HG03460 (cell line): ENCODE results near the gene ACOT7.
"Not testable (repeated sequence)": the region's sequence is repeated elsewhere in the genome, so short reads cannot be mapped to it uniquely, and the experiment has no call there.

Experiments used
- ATAC-seq: cut with Tn5 transposase; IDR thresholded peaks from one replicate; pipeline ENCODE4 v1.9.1; 2021; ENCODE audit not compliant: unreplicated experiment

ACOT7 gene, protein sequence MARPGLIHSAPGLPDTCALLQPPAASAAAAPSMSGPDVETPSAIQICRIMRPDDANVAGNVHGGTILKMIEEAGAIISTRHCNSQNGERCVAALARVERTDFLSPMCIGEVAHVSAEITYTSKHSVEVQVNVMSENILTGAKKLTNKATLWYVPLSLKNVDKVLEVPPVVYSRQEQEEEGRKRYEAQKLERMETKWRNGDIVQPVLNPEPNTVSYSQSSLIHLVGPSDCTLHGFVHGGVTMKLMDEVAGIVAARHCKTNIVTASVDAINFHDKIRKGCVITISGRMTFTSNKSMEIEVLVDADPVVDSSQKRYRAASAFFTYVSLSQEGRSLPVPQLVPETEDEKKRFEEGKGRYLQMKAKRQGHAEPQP

GRCh38 chr1:6393400-6394187 is at the start of gene ACOT7:
Gene ACOT7 (minus strand): TSS chr1:6393767. CDS start chr1:6393399, 368 bp downstream.
- ATAC-seq = peak; percentile 81

DNA sequence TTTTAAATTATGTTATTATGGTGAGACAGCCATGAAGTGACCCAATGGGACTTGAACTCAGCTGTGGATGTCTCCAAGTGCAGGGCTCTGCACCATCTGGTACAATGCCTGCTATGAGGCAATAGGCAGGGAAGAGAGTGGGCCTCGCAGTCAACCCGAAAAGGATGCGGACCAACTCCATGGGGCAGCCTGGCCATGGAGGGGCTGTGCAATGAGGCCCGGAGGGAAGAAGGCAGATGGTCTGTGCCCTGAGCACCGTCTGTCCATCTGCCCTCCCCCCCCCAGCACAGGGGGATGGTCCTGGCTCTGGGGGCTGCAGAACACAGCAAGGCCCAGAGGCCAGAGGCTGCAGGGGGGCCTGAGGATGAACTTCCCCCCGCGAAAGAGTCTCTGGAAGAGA is 48.0 kb upstream of the ACOT7 start:
- ATAC-seq = no peak

- ATAC-seq = no peak
Measured at GRCh38 chr1:6440198-6441126, 46.9 kb upstream of the ACOT7 start.

DNA sequence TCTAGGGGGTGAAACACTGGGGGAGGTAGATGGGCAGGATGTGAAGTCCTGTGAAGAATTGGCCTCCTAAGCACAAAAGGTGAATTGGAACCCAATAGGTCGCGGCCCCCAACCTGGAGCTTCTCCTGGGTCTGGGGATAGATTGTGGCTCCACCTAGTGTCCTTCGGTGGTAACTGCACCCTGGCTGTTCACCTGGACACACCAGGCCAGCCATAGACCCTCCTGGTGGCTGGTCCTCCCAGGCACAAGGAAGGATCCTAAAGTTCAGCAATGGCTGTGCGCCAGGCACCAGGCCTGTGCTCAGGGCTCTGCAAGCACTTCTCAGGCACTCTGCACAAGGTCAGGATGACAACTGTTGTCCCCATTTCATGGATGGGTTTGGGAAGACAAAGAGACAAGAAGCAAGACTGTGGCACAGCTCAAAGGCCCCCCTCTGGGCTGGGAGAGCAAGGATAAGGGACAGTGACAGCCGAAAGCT is 44.5 kb upstream of the ACOT7 start:
- no peak for ATAC-seq

- ATAC-seq = not testable (repeated sequence)
Measured at GRCh38 chr1:6437012-6437700, 43.6 kb upstream of the ACOT7 start.

DNA sequence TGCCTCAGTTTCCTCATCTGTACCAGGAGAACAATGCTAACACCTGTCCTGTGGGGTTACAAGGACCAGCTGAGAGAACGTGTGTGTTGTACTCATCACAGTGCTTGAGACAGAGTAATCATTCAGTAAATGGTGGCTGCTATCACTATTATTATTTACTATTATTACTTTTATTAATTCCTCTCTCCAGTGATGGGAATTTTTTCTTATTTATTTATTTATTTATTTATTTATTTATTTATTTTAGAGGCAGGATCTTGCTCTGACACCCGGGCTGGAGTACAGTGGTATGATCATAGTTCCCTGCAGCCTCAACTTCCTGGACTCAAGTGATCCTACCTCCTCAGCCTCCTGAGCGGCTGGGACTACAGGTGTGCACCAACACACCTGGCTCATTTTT is 42.7 kb upstream of the ACOT7 start:
- not testable (repeated sequence) for ATAC-seq

- ATAC-seq = no peak
Measured at GRCh38 chr1:6435547-6435946, 42.0 kb upstream of the ACOT7 start.

GRCh38 chr1:6435129-6435528 is 41.6 kb upstream of the ACOT7 start:
- ATAC-seq = no peak

GRCh38 chr1:6434186-6434585 is 40.6 kb upstream of the ACOT7 start:
- no peak for ATAC-seq

- ATAC-seq = not testable (repeated sequence)
Measured at GRCh38 chr1:6431645-6432579, 38.3 kb upstream of the ACOT7 start.

DNA sequence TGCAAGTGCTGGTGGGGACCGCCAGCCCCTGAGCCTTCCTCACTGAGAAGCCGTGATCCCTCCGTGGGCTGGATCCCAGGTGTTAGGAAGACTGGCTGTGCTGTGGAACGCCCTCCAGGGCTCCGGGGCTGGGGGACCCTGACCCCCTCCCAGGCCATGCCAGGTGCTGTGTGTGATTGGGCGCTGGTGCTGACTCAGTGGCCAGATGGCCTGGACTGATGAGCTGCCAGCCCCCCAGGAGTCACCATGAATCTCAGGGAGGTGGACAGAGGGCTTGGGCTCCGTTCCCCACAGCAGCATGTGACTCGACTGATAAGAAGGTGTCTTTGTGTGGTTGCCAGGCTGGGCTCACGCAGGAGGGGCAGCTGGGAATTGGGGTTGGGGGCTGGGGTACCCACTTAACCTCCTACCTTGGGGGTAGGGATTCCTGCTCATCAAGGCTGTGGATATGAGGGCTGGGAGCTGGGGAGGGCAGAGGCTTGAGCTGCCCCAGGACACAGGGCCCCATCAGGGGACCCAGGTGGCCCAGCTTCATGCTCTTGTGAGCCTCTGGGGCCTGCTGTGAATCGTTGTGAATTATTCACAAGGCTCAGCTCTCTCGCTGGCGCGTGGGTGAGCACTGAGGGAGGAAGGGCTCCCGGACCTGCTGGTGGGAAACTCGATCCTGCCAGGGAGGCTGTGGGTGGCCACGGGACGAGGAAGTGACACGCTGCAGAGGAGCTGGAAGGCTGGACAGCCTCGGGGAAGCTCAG is 36.3 kb upstream of the ACOT7 start:
- ATAC-seq = not testable (repeated sequence)

DNA sequence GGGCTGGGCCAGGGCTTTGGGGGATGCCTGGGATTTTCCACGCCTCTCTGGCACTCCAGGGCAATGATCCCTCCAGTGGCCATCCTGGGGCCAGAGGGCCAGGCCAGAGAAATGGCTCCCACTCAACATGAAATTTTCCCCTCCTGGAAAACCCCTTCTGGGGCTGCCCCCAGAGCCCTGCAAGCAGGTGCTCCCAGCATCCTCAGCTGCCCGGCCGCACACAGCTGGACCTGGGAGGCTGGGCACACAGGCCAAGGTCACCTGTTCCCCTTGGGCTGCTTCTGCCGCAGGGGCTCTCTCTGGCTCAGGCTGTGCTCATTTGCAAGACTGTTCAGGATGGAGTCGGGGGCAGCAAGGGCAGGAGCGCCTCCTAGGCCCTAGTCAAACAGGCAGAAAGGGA is 34.9 kb upstream of the ACOT7 start:
- not testable (repeated sequence) for ATAC-seq

GRCh38 chr1:6427441-6428390 is 34.1 kb upstream of the ACOT7 start:
- ATAC-seq = no peak

DNA sequence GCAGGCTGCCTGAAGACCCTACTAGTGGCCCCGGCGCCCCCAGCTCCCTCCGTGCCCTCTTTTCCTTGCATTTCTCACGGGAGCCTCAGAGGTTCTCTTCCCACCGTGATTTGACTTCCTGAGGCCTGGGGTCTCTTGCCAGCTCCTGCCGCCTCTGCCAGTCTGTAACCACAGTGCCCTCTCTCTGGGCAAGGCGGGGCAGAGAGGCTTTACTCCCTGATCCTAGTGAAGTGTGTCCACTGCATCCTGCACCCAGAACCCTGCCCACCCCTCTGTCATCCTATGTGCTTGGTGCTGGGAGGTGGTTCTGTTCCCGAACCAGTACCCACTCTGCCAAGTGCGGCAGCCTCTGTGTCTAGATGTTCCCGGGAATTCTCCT is 33.4 kb upstream of the ACOT7 start:
- no peak for ATAC-seq

GRCh38 chr1:6426277-6426971 is 32.9 kb upstream of the ACOT7 start:
- no peak for ATAC-seq

- ATAC-seq = no peak
Measured at GRCh38 chr1:6425658-6426057, 32.1 kb upstream of the ACOT7 start.
